HepG2 (cell line): Measurements from ENCODE around the gene DUSP22. TPM values are rescaled to one million over a fixed set of nuclear protein-coding genes. Genes with fewer than 3 reads are reported as not detected.

ENCODE experiments used
- MAZ ChIP-seq, 2 experiments: sonication (generic) in 1 of 2; formaldehyde crosslinking in 1 of 2; IDR thresholded peaks; 2 replicates each; pipeline versions ENCODE4 v1.5.0 to v1.6.1; 2012 to 2020; ENCODE audit warnings: low read depth in 2 of 2, mild to moderate bottlenecking in 2 of 2, borderline replicate concordance in 1 of 2, improper control_type of control experiment in 1 of 2, low read length in 1 of 2, missing genetic modification reagents in 1 of 2, moderate library complexity in 1 of 2
- RFXAP ChIP-seq: sonication (generic); formaldehyde crosslinking; IDR thresholded peaks from 2 replicates; pipeline ENCODE4 v1.4.0; 2020; ENCODE audit warnings: missing genetic modification reagents, borderline replicate concordance
- ZSCAN21 ChIP-seq: sonication (generic); formaldehyde crosslinking; IDR thresholded peaks from 2 replicates; pipeline ENCODE4 v1.8.0; 2022; ENCODE audit warnings: mild to moderate bottlenecking, missing genetic modification reagents, moderate library complexity, borderline replicate concordance
- polyA plus RNA-seq, 8 experiments: library from polyadenylated mRNA; depleted of rRNA in 3 of 8; stranded (reverse) in 7 of 8; unstranded in 1 of 8; fragments of >200 nt; fragmentation: Illumina TruSeq in 4 of 8; extraction: Trizol in 4 of 8; gene quantifications; 2 replicates each; pipeline versions ENCODE4 v1.2.1 to v1.2.3, GENCODE V29; 2011 to 2016; ENCODE audit warnings: low read depth in 4 of 8, missing spikeins in 1 of 8, mixed read lengths in 1 of 8; ENCODE audit not compliant: insufficient read depth in 1 of 8
- total RNA-seq, 5 experiments: library from RNA; depleted of rRNA; stranded (reverse); fragments of >200 nt; fragmentation: Illumina TruSeq; extraction: Trizol; gene quantifications; 2 replicates each; pipeline ENCODE4 v1.2.3, GENCODE V29; 2016; ENCODE audit warnings: low read depth in 1 of 5
- TF ChIP-seq, protein P1 (sequence below), 2 experiments: fragments of 450-650 bp in 1 of 2; sonication (generic) in 1 of 2; formaldehyde crosslinking in 1 of 2; IDR thresholded peaks; 2 replicates each; pipeline versions ENCODE4 v1.6.1 to v1.8.0; 2016 to 2022; ENCODE audit warnings: antibody characterized with exemption in 1 of 2, mild to moderate bottlenecking in 1 of 2, missing genetic modification reagents in 1 of 2
- TF ChIP-seq, protein P2 (sequence below): sonication (generic); formaldehyde crosslinking; IDR thresholded peaks from 2 replicates; pipeline ENCODE4 v1.4.0; 2020; ENCODE audit warnings: missing genetic modification reagents

The DUSP22 gene
- total and polyA plus RNA-seq, 2 of the 13 experiments (the other 11 are each of a cell fraction or from before 2014, with no cell fraction given) = 20.2 to 32.8 TPM

DNA sequence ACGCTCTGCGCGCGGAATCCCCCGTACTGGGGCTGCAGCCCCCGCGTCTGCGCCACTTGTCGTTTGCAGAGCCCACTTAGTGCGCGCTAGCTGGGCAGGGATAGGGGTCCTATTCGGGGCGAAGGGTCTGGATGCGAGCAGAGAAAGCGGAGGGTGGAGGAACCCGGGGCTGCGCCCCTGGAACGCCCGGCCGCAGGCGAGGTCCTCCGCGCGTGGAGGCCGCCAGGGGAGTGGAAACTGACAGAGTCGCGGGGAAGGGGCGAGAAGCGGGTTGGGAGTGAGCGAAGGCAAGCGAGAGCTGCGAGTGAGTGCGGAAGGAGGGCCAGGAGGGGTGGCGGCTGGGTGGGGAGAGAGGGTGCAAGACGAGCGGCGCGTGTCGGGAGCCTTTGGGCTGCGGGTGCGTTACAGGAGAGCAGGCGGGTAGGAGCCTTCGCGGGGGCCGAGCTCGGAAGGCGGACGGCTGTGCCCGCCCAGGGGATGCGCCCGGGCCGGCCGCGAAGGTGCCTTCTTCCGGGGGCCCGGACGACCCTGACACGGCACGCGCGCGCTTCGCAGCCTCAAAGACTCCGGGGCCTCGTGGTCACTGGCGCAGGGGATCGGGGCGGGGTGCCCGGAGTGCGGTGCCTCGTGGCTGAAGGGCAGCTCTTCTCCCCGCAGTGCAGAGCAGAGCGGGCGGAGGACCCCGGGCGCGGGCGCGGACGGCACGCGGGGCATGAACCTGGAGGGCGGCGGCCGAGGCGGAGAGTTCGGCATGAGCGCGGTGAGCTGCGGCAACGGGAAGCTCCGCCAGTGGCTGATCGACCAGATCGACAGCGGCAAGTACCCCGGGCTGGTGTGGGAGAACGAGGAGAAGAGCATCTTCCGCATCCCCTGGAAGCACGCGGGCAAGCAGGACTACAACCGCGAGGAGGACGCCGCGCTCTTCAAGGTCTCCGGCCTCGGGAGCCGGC is 100.4 kb downstream of the DUSP22 start (continued):
- TF ChIP-seq, protein P1, sequence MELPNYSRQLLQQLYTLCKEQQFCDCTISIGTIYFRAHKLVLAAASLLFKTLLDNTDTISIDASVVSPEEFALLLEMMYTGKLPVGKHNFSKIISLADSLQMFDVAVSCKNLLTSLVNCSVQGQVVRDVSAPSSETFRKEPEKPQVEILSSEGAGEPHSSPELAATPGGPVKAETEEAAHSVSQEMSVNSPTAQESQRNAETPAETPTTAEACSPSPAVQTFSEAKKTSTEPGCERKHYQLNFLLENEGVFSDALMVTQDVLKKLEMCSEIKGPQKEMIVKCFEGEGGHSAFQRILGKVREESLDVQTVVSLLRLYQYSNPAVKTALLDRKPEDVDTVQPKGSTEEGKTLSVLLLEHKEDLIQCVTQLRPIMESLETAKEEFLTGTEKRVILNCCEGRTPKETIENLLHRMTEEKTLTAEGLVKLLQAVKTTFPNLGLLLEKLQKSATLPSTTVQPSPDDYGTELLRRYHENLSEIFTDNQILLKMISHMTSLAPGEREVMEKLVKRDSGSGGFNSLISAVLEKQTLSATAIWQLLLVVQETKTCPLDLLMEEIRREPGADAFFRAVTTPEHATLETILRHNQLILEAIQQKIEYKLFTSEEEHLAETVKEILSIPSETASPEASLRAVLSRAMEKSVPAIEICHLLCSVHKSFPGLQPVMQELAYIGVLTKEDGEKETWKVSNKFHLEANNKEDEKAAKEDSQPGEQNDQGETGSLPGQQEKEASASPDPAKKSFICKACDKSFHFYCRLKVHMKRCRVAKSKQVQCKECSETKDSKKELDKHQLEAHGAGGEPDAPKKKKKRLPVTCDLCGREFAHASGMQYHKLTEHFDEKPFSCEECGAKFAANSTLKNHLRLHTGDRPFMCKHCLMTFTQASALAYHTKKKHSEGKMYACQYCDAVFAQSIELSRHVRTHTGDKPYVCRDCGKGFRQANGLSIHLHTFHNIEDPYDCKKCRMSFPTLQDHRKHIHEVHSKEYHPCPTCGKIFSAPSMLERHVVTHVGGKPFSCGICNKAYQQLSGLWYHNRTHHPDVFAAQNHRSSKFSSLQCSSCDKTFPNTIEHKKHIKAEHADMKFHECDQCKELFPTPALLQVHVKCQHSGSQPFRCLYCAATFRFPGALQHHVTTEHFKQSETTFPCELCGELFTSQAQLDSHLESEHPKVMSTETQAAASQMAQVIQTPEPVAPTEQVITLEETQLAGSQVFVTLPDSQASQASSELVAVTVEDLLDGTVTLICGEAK (IDR thresholded peaks at IDR 0.05) = no peak
- TF ChIP-seq, protein P1 (CRISPR knock-in tag; IDR thresholded peaks at IDR 0.05) = no peak
- TF ChIP-seq, protein P2, sequence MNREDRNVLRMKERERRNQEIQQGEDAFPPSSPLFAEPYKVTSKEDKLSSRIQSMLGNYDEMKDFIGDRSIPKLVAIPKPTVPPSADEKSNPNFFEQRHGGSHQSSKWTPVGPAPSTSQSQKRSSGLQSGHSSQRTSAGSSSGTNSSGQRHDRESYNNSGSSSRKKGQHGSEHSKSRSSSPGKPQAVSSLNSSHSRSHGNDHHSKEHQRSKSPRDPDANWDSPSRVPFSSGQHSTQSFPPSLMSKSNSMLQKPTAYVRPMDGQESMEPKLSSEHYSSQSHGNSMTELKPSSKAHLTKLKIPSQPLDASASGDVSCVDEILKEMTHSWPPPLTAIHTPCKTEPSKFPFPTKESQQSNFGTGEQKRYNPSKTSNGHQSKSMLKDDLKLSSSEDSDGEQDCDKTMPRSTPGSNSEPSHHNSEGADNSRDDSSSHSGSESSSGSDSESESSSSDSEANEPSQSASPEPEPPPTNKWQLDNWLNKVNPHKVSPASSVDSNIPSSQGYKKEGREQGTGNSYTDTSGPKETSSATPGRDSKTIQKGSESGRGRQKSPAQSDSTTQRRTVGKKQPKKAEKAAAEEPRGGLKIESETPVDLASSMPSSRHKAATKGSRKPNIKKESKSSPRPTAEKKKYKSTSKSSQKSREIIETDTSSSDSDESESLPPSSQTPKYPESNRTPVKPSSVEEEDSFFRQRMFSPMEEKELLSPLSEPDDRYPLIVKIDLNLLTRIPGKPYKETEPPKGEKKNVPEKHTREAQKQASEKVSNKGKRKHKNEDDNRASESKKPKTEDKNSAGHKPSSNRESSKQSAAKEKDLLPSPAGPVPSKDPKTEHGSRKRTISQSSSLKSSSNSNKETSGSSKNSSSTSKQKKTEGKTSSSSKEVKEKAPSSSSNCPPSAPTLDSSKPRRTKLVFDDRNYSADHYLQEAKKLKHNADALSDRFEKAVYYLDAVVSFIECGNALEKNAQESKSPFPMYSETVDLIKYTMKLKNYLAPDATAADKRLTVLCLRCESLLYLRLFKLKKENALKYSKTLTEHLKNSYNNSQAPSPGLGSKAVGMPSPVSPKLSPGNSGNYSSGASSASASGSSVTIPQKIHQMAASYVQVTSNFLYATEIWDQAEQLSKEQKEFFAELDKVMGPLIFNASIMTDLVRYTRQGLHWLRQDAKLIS = no peak
- TF ChIP-seq MAZ (IDR thresholded peaks at IDR 0.05; ENCODE audit: borderline replicate concordance, low read depth, low read length) (no peak), MAZ (CRISPR knock-in tag; IDR thresholded peaks at IDR 0.05; ENCODE audit: low read depth) (no peak), ZSCAN21 (CRISPR knock-in tag) (no peak), RFXAP (CRISPR knock-in tag) (no peak)
